Erythroblast (primary cell): ENCODE results near the gene THEM5.

ENCODE experiments used
- DNase-seq, 2 experiments: peaks; one replicate each; lab custom pipeline; 2025; lab: John Stamatoyannopoulos, UW
- GATA1 ChIP-seq: IDR thresholded peaks from 2 replicates; pipeline ENCODE4 v1.6.1; 2011; ENCODE audit warnings: low read depth, mild to moderate bottlenecking, control low read depth, low read length, moderate library complexity
- POLR2A ChIP-seq: IDR thresholded peaks from 2 replicates; pipeline ENCODE4 v1.6.1; 2011; ENCODE audit warnings: mild to moderate bottlenecking, low read length

THEM5 gene

DNA sequence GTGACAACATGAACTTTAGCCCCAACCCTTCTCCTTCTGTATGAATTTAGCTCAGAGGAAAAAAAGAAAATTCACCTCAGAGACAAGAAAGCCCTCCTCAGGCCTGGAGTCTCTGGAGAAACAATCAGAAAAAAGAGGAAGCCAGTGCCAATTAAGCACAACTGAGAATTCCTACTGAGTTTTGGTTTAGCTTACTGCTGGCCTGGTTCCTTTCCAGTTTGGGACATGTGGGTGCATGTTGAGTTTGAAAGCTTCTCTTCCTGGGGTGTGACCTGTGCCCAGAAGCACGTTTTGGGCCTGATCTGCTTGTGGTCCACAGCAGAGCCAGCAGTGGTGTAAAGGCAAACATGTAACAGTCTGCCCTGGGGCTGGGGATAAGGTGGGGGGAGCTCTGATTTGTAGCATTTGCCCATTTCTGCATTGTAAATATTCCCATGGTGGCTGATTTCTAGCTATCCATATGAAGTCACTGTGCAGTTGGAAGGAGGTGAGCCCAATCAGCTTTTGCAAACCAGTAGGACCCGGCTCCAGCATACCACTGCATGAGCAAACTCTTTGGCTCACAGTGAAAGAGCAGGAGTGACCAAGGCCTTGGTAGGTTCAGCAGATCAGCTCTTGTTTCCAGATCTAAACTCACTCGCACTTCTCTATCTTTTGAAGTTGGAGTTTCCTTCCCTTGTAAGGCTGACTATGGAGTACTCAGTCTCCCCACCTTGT is 4.7 kb upstream of the THEM5 start:
- TF ChIP-seq POLR2A, result no peak
- no peak for TF ChIP-seq GATA1
- no peak for DNase-seq

GRCh38 chr1:151855933-151856332 is 2.4 kb upstream of the THEM5 start:
- DNase-seq, result peak; percentile 59 to 60
- no peak for TF ChIP-seq GATA1
- TF ChIP-seq POLR2A, result no peak

- peak; percentile 58 to 67 for DNase-seq
Measured at GRCh38 chr1:151855516-151855915, 2.0 kb upstream of the THEM5 start.

DNA sequence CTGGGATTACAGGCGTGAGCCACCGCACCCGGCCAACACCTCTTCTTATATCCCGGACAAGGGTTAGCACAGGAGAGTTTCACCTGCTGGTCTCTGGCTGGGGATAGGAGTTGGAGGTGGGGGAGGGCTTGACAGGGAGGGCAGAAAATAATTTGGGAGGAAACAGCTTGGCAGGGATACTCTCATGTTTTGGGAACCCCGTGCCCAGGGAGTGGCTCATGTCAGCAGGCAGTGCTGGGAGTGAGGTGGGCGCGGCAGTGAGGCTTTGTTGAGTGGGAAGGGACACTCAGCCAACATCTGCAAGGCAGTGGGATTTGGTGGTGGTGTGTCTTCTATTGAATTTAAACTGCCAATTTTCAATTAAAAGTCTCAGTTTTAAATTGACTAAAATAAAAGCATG is 1.1 kb upstream of the THEM5 start:
- no peak for DNase-seq
- TF ChIP-seq POLR2A (no peak), GATA1 (no peak)

DNA sequence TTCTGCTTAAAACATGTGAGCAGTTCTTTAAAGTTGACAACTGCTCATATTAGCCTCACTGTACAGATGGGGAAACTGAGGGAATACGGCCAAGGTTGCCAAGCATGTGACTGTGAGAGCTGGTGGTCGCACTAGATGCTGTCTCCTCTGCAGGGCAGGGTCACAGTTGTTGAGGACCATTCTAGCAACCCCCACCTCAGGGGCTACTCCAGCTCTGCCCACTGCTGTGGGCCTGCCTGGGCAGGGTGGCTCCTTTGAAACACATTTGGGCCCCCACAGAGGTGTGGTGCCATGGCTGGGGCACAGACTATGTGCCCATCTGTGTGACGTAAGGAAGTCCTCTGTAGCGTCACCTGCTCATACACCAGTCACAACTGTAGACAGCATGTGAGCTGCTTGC is 779 bp downstream of the THEM5 start:
- no peak for TF ChIP-seq POLR2A
- TF ChIP-seq GATA1, result no peak
- no peak for DNase-seq

- no peak for TF ChIP-seq POLR2A
- no peak for TF ChIP-seq GATA1
- DNase-seq, result no peak
Measured at GRCh38 chr1:151851886-151852285, 1.6 kb downstream of the THEM5 start.

- DNase-seq, result no peak
- TF ChIP-seq GATA1 (no peak), POLR2A (no peak)
Measured at GRCh38 chr1:151849871-151850270, 3.6 kb downstream of the THEM5 start.

DNA sequence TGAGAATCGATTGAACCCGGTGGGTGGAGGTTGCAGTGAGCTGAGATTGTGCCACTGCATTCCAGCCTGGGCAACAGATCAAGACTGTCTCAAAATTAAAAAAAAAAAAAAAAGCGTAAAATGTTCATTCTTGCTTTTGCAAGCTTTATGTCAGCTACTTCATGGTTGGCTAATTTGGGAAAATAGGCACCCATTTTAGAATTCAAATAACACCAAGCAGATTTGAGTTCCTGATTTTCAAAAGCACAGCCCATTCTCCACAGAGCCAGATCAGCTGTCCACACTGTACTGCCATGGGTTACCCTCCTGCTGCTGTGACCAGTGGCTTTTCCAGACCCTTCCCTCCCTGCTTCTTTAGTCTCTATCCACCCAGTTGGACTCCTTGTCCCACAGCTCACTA is 4.4 kb downstream of the THEM5 start:
- TF ChIP-seq GATA1, result no peak
- no peak for TF ChIP-seq POLR2A

GRCh38 chr1:151847867-151848596 is 5.5 kb downstream of the THEM5 start:
- no peak for TF ChIP-seq POLR2A
- TF ChIP-seq GATA1, result no peak
- no peak for DNase-seq

More for the DNA sequence above, 4.4 kb downstream of the THEM5 start:
- DNase-seq, result no peak

GRCh38 chr1:151846686-151847237 is 6.8 kb downstream of the THEM5 start:
- no peak for DNase-seq
- TF ChIP-seq POLR2A (no peak), GATA1 (no peak)

- DNase-seq, result no peak
- TF ChIP-seq GATA1, result no peak
- no peak for TF ChIP-seq POLR2A
Measured at GRCh38 chr1:151846062-151846568, 7.4 kb downstream of the THEM5 start.

- no peak for DNase-seq
- TF ChIP-seq POLR2A (no peak), GATA1 (no peak)
Measured at GRCh38 chr1:151843398-151843797, 10.1 kb downstream of the THEM5 start.

DNA sequence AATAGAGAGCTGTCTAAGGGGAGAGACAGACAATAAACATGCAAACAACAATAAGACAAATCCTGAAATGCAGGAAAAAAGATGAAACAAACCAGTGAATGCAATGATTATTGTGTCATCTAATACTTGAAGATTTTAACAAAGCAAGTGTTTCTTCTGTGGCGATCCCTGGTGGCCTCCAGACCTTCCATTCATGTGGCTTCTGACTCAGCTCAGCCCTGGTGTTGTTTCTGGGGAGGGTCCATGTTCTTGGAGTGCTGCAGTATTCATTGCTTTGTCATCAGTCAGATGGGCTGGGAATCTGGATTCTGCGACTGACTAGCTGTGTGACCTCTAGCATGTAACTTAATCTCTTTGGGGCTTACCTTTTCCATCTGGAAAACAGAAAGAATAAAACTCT is 12.4 kb downstream of the THEM5 start:
- TF ChIP-seq GATA1 (no peak), POLR2A (no peak)
- DNase-seq, result no peak

DNA sequence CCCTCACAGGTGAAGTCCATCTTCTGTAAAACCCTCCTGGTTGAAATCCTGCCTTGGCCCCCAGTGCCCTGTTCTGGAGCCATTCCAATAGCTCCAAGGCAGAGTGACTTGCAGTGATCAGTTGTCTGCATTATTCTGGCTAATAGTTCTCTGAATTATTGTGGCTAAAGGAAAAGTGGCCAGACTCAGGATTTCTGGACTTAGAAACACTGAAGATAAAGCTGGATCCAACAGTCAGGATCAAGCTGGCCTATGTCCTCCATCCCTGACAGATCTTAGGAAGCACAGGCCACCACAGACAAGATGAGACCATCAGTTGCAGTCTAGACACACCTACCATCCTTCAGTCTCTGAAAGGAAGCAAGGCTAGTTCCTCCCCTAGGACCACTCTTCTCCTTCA is 13.1 kb downstream of the THEM5 start:
- TF ChIP-seq POLR2A (no peak), GATA1 (no peak)
- DNase-seq, result no peak
